SU-DHL-6 (cell line): Measurements from ENCODE around the gene CRYBG1.

Experiments used
- H2AFZ ChIP-seq: fragments of 200-600 bp; sonication (generic); 2 replicates; pipeline ENCODE4 v1.6.1; 2014; ENCODE audit warnings: low read depth, mild to moderate bottlenecking, moderate library complexity, mixed read lengths, antibody characterized with exemption, low read length; ENCODE audit not compliant: severe bottlenecking
- H3F3A ChIP-seq: fragments of 200-600 bp; shearing (Covaris generic); 2 replicates; pipeline ENCODE4 v1.6.0; 2016; ENCODE audit warnings: antibody characterized with exemption, mild to moderate bottlenecking; ENCODE audit not compliant: insufficient read depth
- H3K27ac ChIP-seq: fragments of 200-600 bp; sonication (generic); 2 replicates; pipeline ENCODE4 v1.5.1; 2016; ENCODE audit warnings: low read depth, mild to moderate bottlenecking, low read length, moderate library complexity, mixed read lengths
- H3K27me3 ChIP-seq: fragments of 200-600 bp; sonication (generic), shearing (Covaris generic); 2 replicates; pipeline ENCODE4 v1.6.0; 2014; ENCODE audit warnings: mild to moderate bottlenecking, low read length
- H3K36me3 ChIP-seq: fragments of 200-600 bp; sonication (generic); 2 replicates; pipeline ENCODE4 v1.6.1; 2014; ENCODE audit warnings: mild to moderate bottlenecking, low read length, mixed read lengths
- H3K4me2 ChIP-seq: fragments of 300-600, 200-600 bp; shearing (Covaris generic), sonication (generic); 2 replicates; pipeline ENCODE4 v1.6.0; 2014; ENCODE audit warnings: low read length, low read depth, mild to moderate bottlenecking; ENCODE audit not compliant: poor library complexity, severe bottlenecking
- H3K4me3 ChIP-seq: fragments of 200-600 bp; sonication (generic); 2 replicates; pipeline ENCODE4 v1.5.1; 2014; ENCODE audit warnings: antibody characterized with exemption, low read length, mild to moderate bottlenecking, mixed read lengths; ENCODE audit not compliant: insufficient read depth, poor library complexity, severe bottlenecking
- H3K79me2 ChIP-seq: fragments of 200-600 bp; sonication (generic); 2 replicates; pipeline ENCODE4 v1.6.1; 2014; ENCODE audit warnings: mild to moderate bottlenecking, low read length, moderate library complexity; ENCODE audit not compliant: insufficient read depth
- H3K9ac ChIP-seq: fragments of 200-600 bp; sonication (generic); 2 replicates; pipeline ENCODE4 v1.7.0; 2014; ENCODE audit warnings: mild to moderate bottlenecking, low read length
- H3K9me2 ChIP-seq: fragments of 200-600 bp; sonication (generic); replicated peaks from 2 replicates; pipeline ENCODE4 v1.6.1; 2014; ENCODE audit warnings: low read length; ENCODE audit not compliant: insufficient read depth
- H3K9me3 ChIP-seq: fragments of 200-600 bp; sonication (generic); 2 replicates; pipeline ENCODE4 v1.6.1; 2014; ENCODE audit warnings: low read length, mixed read lengths; ENCODE audit not compliant: insufficient read depth
- H4K20me1 ChIP-seq: fragments of 200-600 bp; sonication (generic); 2 replicates; pipeline ENCODE4 v1.6.1; 2014; ENCODE audit warnings: low read depth, mild to moderate bottlenecking, antibody characterized with exemption, low read length, moderate library complexity, mixed read lengths
- CTCF ChIP-seq: fragments of 200-600 bp; sonication (generic); IDR thresholded peaks from one replicate; pipeline ENCODE4 v1.5.1; 2017; ENCODE audit warnings: antibody characterized with exemption, mild to moderate bottlenecking, low read length, moderate library complexity; ENCODE audit not compliant: insufficient read depth, poor library complexity, severe bottlenecking
- EZH2phosphoT487 ChIP-seq: fragments of 200-600 bp; sonication (generic), shearing (Covaris generic); conservative IDR thresholded peaks from 2 replicates; pipeline ENCODE4 v1.6.1; 2018; ENCODE audit warnings: mild to moderate bottlenecking, antibody characterized with exemption, low read length, moderate library complexity, mixed read lengths

The CRYBG1 gene

GRCh38 chr6:106373502-106374239 lies 13.2 kb downstream of the CRYBG1 start:
- no peak overlapping the region for H3K27ac ChIP-seq
- no peak overlapping the region for H2AFZ ChIP-seq
- H3F3A ChIP-seq, result no peaks in the 10 kb centered on the region

GRCh38 chr6:106377061-106377540 lies 16.6 kb downstream of the CRYBG1 start:
- Histone ChIP-seq H3K9me2 (no peaks in the 10 kb centered on the region), H3K4me2 (no peak overlapping the region), H2AFZ (no peak overlapping the region), H3K9me3 (no peaks in the 10 kb centered on the region), H3K36me3 (no peaks in the 10 kb centered on the region), H3K27ac (no peak overlapping the region), H4K20me1 (no peaks in the 10 kb centered on the region), H3K79me2 (no peaks in the 10 kb centered on the region), H3F3A (no peaks in the 10 kb centered on the region), H3K27me3 (no peaks in the 10 kb centered on the region), H3K9ac (no peak overlapping the region), H3K4me3 (no peak overlapping the region)
- TF ChIP-seq EZH2phosphoT487 (no peak), CTCF (no peak)

More at GRCh38 chr6:106373502-106374239, 13.2 kb downstream of the CRYBG1 start:
- no peaks in the 10 kb centered on the region for H3K36me3 ChIP-seq
- H3K79me2 ChIP-seq, result no peaks in the 10 kb centered on the region
- H3K4me3 ChIP-seq, result no peak overlapping the region
- H4K20me1 ChIP-seq, result no peaks in the 10 kb centered on the region
- no peak for TF ChIP-seq EZH2phosphoT487
- no peak for TF ChIP-seq CTCF
- H3K9me3 ChIP-seq, result no peaks in the 10 kb centered on the region
- H3K27me3 ChIP-seq, result no peaks in the 10 kb centered on the region
- no peak overlapping the region for H3K4me2 ChIP-seq
- no peak overlapping the region for H3K9ac ChIP-seq
- H3K9me2 ChIP-seq, result no peaks in the 10 kb centered on the region

- Histone ChIP-seq H3K9ac (no peak overlapping the region), H3K36me3 (no peaks in the 10 kb centered on the region), H2AFZ (no peak overlapping the region), H3K27ac (no peak overlapping the region), H3K9me2 (no peaks in the 10 kb centered on the region), H3K4me2 (no peak overlapping the region), H3K9me3 (no peaks in the 10 kb centered on the region), H3F3A (no peaks in the 10 kb centered on the region), H4K20me1 (no peaks in the 10 kb centered on the region), H3K4me3 (no peak overlapping the region), H3K27me3 (no peaks in the 10 kb centered on the region), H3K79me2 (no peaks in the 10 kb centered on the region)
- TF ChIP-seq EZH2phosphoT487 (no peak), CTCF (no peak)
These were observed 19.4 kb downstream of the CRYBG1 start for GRCh38 chr6:106379951-106380350.
